ENCODE results near the gene FAM210B. TPM values are rescaled to one million over a fixed set of nuclear protein-coding genes. Genes with fewer than 3 reads are reported as not detected.

The FAM210B gene
- total RNA-seq, 1 donor from 2014 or later = 17.9 TPM

- TF ChIP-seq CTCF (IDR thresholded peaks at IDR 0.05) = no peak
- H3K4me1 ChIP-seq = peaks cover 0 to 4% of the 10 kb centered on the region in 2 donors
- no peaks in the 10 kb centered on the region for H3K27me3 ChIP-seq
- no peaks in the 10 kb centered on the region for H3K36me3 ChIP-seq
- intact Hi-C loops (cut with DNase I) = no loop called here
- no peak for DNase-seq (ENCODE audit: low spot score in 2 of 2)
- H3K27ac ChIP-seq = no peak overlapping the region
- H3K4me3 ChIP-seq = no peak overlapping the region
- no peaks in the 10 kb centered on the region for H3K9me3 ChIP-seq
Observed at GRCh38 chr20:56380375-56380774, 21.6 kb downstream of the FAM210B start.

GRCh38 chr20:56381501-56381900 is 22.7 kb downstream of the FAM210B start:
- no peak overlapping the region for H3K4me3 ChIP-seq
- no peak for TF ChIP-seq CTCF (IDR thresholded peaks at IDR 0.05)
- DNase-seq (ENCODE audit: low spot score in 2 of 2) = no peak
- H3K4me1 ChIP-seq = peaks cover 0 to 4% of the 10 kb centered on the region in 2 donors
- intact Hi-C loops (cut with DNase I) = no loop called here
- no peaks in the 10 kb centered on the region for H3K9me3 ChIP-seq
- no peak overlapping the region for H3K27ac ChIP-seq
- H3K27me3 ChIP-seq = no peaks in the 10 kb centered on the region
- no peaks in the 10 kb centered on the region for H3K36me3 ChIP-seq

- no peak for DNase-seq (ENCODE audit: low spot score in 2 of 2)
- Histone ChIP-seq H3K4me3 (no peak overlapping the region), H3K36me3 (no peaks in the 10 kb centered on the region), H3K27me3 (no peaks in the 10 kb centered on the region), H3K9me3 (no peaks in the 10 kb centered on the region), H3K4me1 (peaks cover 0 to 4% of the 10 kb centered on the region in 2 donors), H3K27ac (no peak overlapping the region)
- intact Hi-C loops (cut with DNase I) = no loop called here
- TF ChIP-seq CTCF (IDR thresholded peaks at IDR 0.05) = no peak
Observed at GRCh38 chr20:56382696-56383095, 23.9 kb downstream of the FAM210B start.

- no peak overlapping the region for H3K27ac ChIP-seq
- H3K4me3 ChIP-seq = no peak overlapping the region
- H3K36me3 ChIP-seq = no peaks in the 10 kb centered on the region
- intact Hi-C loops (cut with DNase I) = no loop called here
- no peaks in the 10 kb centered on the region for H3K27me3 ChIP-seq
- H3K9me3 ChIP-seq = no peaks in the 10 kb centered on the region
- no peak for DNase-seq (ENCODE audit: low spot score in 2 of 2)
- TF ChIP-seq CTCF (IDR thresholded peaks at IDR 0.05) = no peak
- H3K4me1 ChIP-seq = peaks cover 0 to 4% of the 10 kb centered on the region in 2 donors
Observed at GRCh38 chr20:56383334-56383733, 24.6 kb downstream of the FAM210B start.

- no peaks in the 10 kb centered on the region for H3K9me3 ChIP-seq
- TF ChIP-seq CTCF (IDR thresholded peaks at IDR 0.05) = no peak
- intact Hi-C loops (cut with DNase I) = no loop called here
- H3K27me3 ChIP-seq = no peaks in the 10 kb centered on the region
- H3K4me1 ChIP-seq = peaks cover 0 to 4% of the 10 kb centered on the region in 2 donors
- H3K36me3 ChIP-seq = no peaks in the 10 kb centered on the region
- no peak overlapping the region for H3K4me3 ChIP-seq
- DNase-seq (ENCODE audit: low spot score in 2 of 2) = no peak
- no peak overlapping the region for H3K27ac ChIP-seq
Observed at GRCh38 chr20:56385130-56385529, 26.4 kb downstream of the FAM210B start.

GRCh38 chr20:56386219-56386618 is 27.4 kb downstream of the FAM210B start:
- Histone ChIP-seq H3K27me3 (no peaks in the 10 kb centered on the region), H3K27ac (no peak overlapping the region), H3K36me3 (no peaks in the 10 kb centered on the region), H3K4me3 (no peak overlapping the region), H3K4me1 (peaks cover 0 to 4% of the 10 kb centered on the region in 2 donors), H3K9me3 (no peaks in the 10 kb centered on the region)
- no peak for TF ChIP-seq CTCF (IDR thresholded peaks at IDR 0.05)
- no peak for DNase-seq (ENCODE audit: low spot score in 2 of 2)
- intact Hi-C loops (cut with DNase I) = no loop called here

All from ascending aorta (tissue), 2 donors.